ENCODE data around the gene PKP1. TPM values are rescaled to one million over a fixed set of nuclear protein-coding genes. Genes with fewer than 3 reads are reported as not detected.

PKP1 gene
- total and polyA plus RNA-seq, 10 of the 15 experiments (the other 5 are each of a cell fraction or from before 2014, with no cell fraction given) = 0.03 TPM; not detected in 9

DNA sequence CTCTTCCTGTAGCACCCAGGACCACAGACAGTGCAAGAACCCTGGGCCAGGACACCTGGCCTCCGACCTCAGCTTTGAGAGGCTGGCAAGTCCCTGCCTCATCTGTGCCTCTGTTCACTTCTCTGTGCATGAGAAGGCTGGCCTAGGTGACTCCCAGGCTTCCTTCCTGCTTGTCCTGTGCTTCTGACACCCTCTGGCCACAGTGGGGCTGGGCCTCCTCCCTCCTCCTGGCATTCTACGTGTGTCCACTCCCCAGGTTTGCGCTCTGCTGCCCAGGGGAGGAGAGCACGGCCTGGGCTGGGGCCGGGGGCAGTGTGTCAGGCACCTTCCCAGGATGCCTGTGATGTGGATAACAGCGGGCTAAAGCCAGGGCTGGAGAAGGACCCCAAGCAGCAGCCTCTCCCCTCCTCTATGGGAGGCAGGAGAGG is 30.3 kb upstream of the PKP1 start (continued):
- TF ChIP-seq, protein P1, sequence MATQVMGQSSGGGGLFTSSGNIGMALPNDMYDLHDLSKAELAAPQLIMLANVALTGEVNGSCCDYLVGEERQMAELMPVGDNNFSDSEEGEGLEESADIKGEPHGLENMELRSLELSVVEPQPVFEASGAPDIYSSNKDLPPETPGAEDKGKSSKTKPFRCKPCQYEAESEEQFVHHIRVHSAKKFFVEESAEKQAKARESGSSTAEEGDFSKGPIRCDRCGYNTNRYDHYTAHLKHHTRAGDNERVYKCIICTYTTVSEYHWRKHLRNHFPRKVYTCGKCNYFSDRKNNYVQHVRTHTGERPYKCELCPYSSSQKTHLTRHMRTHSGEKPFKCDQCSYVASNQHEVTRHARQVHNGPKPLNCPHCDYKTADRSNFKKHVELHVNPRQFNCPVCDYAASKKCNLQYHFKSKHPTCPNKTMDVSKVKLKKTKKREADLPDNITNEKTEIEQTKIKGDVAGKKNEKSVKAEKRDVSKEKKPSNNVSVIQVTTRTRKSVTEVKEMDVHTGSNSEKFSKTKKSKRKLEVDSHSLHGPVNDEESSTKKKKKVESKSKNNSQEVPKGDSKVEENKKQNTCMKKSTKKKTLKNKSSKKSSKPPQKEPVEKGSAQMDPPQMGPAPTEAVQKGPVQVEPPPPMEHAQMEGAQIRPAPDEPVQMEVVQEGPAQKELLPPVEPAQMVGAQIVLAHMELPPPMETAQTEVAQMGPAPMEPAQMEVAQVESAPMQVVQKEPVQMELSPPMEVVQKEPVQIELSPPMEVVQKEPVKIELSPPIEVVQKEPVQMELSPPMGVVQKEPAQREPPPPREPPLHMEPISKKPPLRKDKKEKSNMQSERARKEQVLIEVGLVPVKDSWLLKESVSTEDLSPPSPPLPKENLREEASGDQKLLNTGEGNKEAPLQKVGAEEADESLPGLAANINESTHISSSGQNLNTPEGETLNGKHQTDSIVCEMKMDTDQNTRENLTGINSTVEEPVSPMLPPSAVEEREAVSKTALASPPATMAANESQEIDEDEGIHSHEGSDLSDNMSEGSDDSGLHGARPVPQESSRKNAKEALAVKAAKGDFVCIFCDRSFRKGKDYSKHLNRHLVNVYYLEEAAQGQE (IDR thresholded peaks at IDR 0.05; ENCODE audit: low read depth, low read length) = no peak
- TF ChIP-seq BACH1 (IDR thresholded peaks at IDR 0.05; ENCODE audit: borderline replicate concordance) = no peak
- TF ChIP-seq MEF2A (IDR thresholded peaks at IDR 0.05; ENCODE audit: insufficient read depth, low read depth, low read length) = no peak

DNA sequence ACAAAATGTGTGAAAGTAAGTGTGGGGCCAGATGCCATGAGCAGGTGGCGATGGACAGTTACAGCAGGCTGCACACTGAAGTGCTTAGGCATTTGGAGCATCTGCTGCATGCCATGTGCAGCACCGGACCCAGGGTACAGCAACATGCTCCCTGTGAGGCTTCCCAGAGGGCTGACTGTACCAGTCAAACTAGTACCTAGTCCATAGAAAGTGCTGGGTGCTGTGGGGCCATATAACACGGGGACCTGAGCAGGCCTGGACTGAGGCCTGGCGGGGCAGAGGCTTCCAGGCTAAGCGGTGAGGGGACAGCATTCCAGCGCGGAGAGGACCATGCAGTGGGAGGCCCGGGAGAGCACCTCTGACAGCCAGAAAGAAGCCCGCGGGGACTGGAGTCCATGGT is 29.9 kb upstream of the PKP1 start:
- H3K27me3 ChIP-seq (replicated peaks in 1 of 2; ENCODE audit: control insufficient read depth in 2 of 2, insufficient read depth in 2 of 2, low read length in 1 of 2) = no peaks in the 10 kb centered on the region
- intact Hi-C loops (cut with micrococcal nuclease; ENCODE audit: unreplicated experiment) = loop anchor here (5.0 to 10.0 kb wide), 2 partner anchors 94 to 261 kb away; no protein-coding TSS in a partner anchor
- SMC1A ChIA-PET (ENCODE audit: uncharacterized antibody, unreplicated experiment) = interaction anchor here (1.6 to 2.3 kb wide), 2 partner anchors 106 to 108 kb away, joined by 7 read pairs; no protein-coding TSS in a partner anchor
- H4K20me1 ChIP-seq (ENCODE audit: control insufficient read depth, insufficient read depth) = no peaks in the 10 kb centered on the region
- CTCF ChIA-PET = interaction anchor here (1.0 to 2.4 kb wide), 11 partner anchors 11 to 259 kb away, joined by 4 to 25 read pairs (median 6); no protein-coding TSS in a partner anchor
- H3K9me3 ChIP-seq (replicated peaks; ENCODE audit: control insufficient read depth, insufficient read depth, low read length) = no peaks in the 10 kb centered on the region
- 48% methylated on average over 10 of the region's 10 CpGs for WGBS (ENCODE audit: insufficient coverage, insufficient replicate concordance, low lambda C conversion rate, missing lambda C conversion rate)
- H3K4me3 ChIP-seq = no peak overlapping the region
- no peak overlapping the region for H3K27ac ChIP-seq (ENCODE audit: control insufficient read depth, insufficient read depth)
- H3K4me2 ChIP-seq (ENCODE audit: control insufficient read depth, insufficient read depth) = no peak overlapping the region
- H3K4me1 ChIP-seq (ENCODE audit: control insufficient read depth, insufficient read depth, low read length) = no peaks in the 10 kb centered on the region
- POLR2A ChIA-PET = no interaction called here
- no peak overlapping the region for H2AFZ ChIP-seq (ENCODE audit: control insufficient read depth, low read depth, low read length)
- FAIRE-seq = no peak
- TF ChIP-seq RBBP5 (conservative IDR thresholded peaks at IDR 0.05) (no peak), TCF3 (IDR thresholded peaks at IDR 0.05; ENCODE audit: borderline replicate concordance, insufficient read depth, low read depth, low read length) (no peak), YBX1 (IDR thresholded peaks at IDR 0.05) (no peak), MYB (IDR thresholded peaks at IDR 0.05; ENCODE audit: borderline replicate concordance, low read depth, low read length) (no peak), NBN (IDR thresholded peaks at IDR 0.05) (no peak), CHD2 (IDR thresholded peaks at IDR 0.05; ENCODE audit: borderline replicate concordance, low read depth, low read length) (no peak), SPI1 (IDR thresholded peaks at IDR 0.05; ENCODE audit: borderline replicate concordance, insufficient read depth, low read depth, low read length) (no peak), FOXK2 (IDR thresholded peaks at IDR 0.05) (no peak), TAF1 (IDR thresholded peaks at IDR 0.05; ENCODE audit: borderline replicate concordance, low read depth, low read length) (no peak), SIN3A (IDR thresholded peaks at IDR 0.05; ENCODE audit: low read depth, low read length) (no peak), BCL11A (IDR thresholded peaks at IDR 0.05; ENCODE audit: low read depth, low read length) (no peak), ASH2L (IDR thresholded peaks at IDR 0.05; ENCODE audit: borderline replicate concordance, low read depth) (no peak), CHD1 (IDR thresholded peaks at IDR 0.05; ENCODE audit: low read depth, low read length) (no peak)
- TF ChIP-seq, protein P2, sequence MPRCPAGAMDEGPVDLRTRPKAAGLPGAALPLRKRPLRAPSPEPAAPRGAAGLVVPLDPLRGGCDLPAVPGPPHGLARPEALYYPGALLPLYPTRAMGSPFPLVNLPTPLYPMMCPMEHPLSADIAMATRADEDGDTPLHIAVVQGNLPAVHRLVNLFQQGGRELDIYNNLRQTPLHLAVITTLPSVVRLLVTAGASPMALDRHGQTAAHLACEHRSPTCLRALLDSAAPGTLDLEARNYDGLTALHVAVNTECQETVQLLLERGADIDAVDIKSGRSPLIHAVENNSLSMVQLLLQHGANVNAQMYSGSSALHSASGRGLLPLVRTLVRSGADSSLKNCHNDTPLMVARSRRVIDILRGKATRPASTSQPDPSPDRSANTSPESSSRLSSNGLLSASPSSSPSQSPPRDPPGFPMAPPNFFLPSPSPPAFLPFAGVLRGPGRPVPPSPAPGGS (IDR thresholded peaks at IDR 0.05; ENCODE audit: borderline replicate concordance, insufficient read depth, low read depth, low read length, poor library complexity, severe bottlenecking) = no peak
- BruUV-seq (replicated peaks) = no TSS peak
- H3K9ac ChIP-seq (ENCODE audit: control insufficient read depth, insufficient read depth, low read length) = no peak overlapping the region
- no peak; the same call in 2 of the 3 replicates for ATAC-seq
- in situ Hi-C loops (cut with MboI) = no loop called here
- no peaks in the 10 kb centered on the region for H3K36me3 ChIP-seq (ENCODE audit: control insufficient read depth in 2 of 2, insufficient read depth in 2 of 2, low read length in 1 of 2)
- no peaks in the 10 kb centered on the region for H3K79me2 ChIP-seq (ENCODE audit: control insufficient read depth, insufficient read depth, low read length)
- no peak for DNase-seq (ENCODE audit: low read depth, low spot score)
- RAD21 ChIA-PET (ENCODE audit: unreplicated experiment) = interaction anchor here (1.1 to 1.5 kb wide), 2 partner anchors 93 to 109 kb away, joined by 4 read pairs; no protein-coding TSS in a partner anchor
